Measurements from ENCODE around the gene ZNF26.

Gene ZNF26

DNA sequence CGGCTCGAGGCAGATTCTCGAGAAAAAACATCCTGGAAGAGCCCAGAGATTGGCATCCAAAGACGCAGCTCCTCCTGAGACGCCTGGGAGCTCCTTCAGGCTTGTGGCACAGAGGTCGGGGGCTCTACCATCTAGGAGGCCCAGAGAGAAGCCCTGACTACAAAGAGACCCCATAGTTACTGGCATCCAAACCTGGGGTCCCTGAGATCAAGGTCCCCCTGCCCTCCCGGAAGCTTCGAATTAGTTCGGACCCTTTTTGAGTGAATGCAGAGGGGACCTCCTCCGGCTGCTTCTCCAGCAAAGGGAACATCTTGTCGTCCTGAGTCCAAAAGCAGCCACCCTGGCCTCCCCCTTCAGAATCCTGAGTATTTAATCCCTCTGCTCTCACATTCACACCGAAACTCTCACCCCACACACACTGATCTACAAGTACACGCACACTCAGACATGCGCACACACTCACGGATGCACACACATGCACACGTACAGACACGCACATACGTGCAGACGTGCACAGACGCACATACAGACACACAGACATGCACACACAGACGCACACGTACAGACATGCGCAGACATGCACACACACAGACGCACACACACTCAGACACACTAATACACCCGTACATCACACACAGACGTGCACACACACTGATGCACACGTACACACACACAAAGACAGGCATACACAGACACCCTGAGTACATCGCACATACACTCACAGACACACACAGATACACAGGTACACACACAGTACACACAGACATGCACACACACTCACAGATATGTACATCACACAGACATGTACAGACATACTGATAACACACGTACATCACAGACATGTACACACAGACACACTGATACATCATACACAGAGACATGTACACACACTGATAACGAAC is 36.0 kb upstream of the ZNF26 start:
- no peak overlapping the region for H3K27ac ChIP-seq (ENCODE audit: low read depth, low read length)
- no peak overlapping the region for H3K9ac ChIP-seq (ENCODE audit: low read length)
- peaks cover 86% of the 10 kb centered on the region for H3K9me3 ChIP-seq (ENCODE audit: control insufficient read depth, insufficient read depth, low read depth, low read length)
- H3K27me3 ChIP-seq (ENCODE audit: control insufficient read depth, insufficient read depth, low read length), result no peaks in the 10 kb centered on the region
- no peaks in the 10 kb centered on the region for H3K4me1 ChIP-seq (ENCODE audit: control insufficient read depth, insufficient read depth, low read length)
- H3K36me3 ChIP-seq (ENCODE audit: control insufficient read depth, insufficient read depth, low read length), result peaks cover 27% of the 10 kb centered on the region
- H3K4me3 ChIP-seq (ENCODE audit: low read depth, low read length), result peak overlapping the region; percentile 1; the same call in 1 of the 2 replicates

DNA sequence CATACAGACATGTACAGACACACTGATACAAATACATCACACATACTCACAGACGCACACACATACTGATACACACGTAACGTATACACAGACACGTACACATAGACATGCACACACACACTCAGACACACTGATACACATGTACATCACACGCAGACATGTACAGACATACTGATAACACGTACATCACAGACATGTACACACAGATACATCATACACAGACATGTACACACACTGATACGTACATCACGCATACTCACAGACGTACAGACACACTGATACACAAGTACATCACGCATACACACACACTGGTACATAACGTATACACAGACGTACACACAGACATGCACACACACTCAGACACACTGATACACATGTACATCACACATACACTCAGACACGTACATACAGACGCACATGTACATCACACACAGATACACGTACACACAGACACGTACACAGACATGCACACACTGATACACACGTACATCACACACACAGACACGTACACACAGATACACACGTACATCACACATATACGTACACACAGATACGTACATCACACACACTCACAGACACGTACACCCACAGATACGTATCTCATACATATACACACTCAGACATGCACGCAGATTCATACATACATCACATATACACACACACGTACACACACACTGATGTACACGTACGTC is 35.2 kb upstream of the ZNF26 start:
- Histone ChIP-seq H3K9ac (ENCODE audit: low read length) (no peak overlapping the region), H3K4me3 (ENCODE audit: low read depth, low read length) (peak overlapping the region; percentile 1; the same call in 1 of the 2 replicates), H3K27me3 (ENCODE audit: control insufficient read depth, insufficient read depth, low read length) (no peaks in the 10 kb centered on the region), H3K9me3 (ENCODE audit: control insufficient read depth, insufficient read depth, low read depth, low read length) (peaks cover 78% of the 10 kb centered on the region), H3K4me1 (ENCODE audit: control insufficient read depth, insufficient read depth, low read length) (no peaks in the 10 kb centered on the region), H3K36me3 (ENCODE audit: control insufficient read depth, insufficient read depth, low read length) (peaks cover 20% of the 10 kb centered on the region), H3K27ac (ENCODE audit: low read depth, low read length) (no peak overlapping the region)

DNA sequence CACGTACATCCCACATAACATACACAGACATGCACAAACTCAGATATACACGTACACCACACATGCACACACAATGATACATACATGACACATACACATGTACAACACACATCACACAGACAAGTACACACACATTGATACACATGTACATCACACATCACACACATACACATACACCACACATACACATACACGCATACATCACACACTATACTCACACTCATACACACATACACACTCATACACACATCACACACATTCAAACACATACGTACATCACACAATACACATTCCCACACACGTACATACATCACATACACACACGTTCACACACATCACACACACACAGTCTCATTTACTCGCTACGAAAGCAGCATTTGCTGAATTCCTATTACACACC is 34.5 kb upstream of the ZNF26 start:
- Histone ChIP-seq H3K4me3 (ENCODE audit: low read depth, low read length) (0 out of 2 replicates have a peak overlapping the region, but pooled peaks have one; percentile 1), H3K27me3 (ENCODE audit: control insufficient read depth, insufficient read depth, low read length) (no peaks in the 10 kb centered on the region), H3K9ac (ENCODE audit: low read length) (no peak overlapping the region), H3K36me3 (ENCODE audit: control insufficient read depth, insufficient read depth, low read length) (peaks cover 17% of the 10 kb centered on the region), H3K27ac (ENCODE audit: low read depth, low read length) (no peak overlapping the region), H3K4me1 (ENCODE audit: control insufficient read depth, insufficient read depth, low read length) (no peaks in the 10 kb centered on the region), H3K9me3 (ENCODE audit: control insufficient read depth, insufficient read depth, low read depth, low read length) (peaks cover 75% of the 10 kb centered on the region)

DNA sequence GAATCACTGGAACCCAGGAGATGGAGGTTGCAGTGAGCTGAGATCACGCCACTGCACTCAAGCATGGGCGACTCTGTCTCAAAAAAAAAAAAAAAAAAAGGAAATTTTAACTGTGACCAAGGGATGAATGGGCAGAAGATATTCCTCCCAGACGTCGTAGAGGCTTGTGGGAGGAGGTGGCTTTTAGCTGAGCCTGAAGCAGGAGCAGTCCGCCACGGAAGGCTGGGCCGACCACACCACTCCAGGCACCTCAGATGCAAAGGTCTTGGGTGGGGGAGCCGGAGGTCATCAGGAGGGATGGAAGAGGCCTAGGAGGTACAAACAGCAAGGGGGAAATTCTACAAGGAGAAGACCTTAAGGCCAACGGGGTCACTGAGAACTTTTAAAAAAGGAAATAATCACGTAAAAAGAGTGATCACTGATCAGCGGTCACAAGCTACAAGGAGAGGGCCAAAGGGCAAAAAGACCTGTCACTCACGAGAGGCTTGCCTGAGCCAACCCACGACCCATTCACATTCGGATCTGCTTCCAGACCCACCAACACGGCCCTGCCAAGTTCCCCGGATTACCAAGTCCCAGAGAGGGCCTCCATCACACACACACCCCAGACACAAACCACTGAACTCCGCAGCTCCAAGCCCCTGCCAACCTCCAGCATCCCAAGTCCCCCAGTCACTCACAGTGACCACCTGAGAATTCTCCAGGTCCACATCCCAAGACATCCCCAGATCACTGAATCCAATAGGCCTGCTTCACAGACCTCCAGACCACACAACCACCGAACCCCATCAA is 33.6 kb upstream of the ZNF26 start:
- Histone ChIP-seq H3K4me3 (ENCODE audit: low read depth, low read length) (no peak overlapping the region), H3K9me3 (ENCODE audit: control insufficient read depth, insufficient read depth, low read depth, low read length) (peaks cover 75% of the 10 kb centered on the region), H3K27ac (ENCODE audit: low read depth, low read length) (no peak overlapping the region), H3K27me3 (ENCODE audit: control insufficient read depth, insufficient read depth, low read length) (no peaks in the 10 kb centered on the region), H3K36me3 (ENCODE audit: control insufficient read depth, insufficient read depth, low read length) (peaks cover 17% of the 10 kb centered on the region), H3K4me1 (ENCODE audit: control insufficient read depth, insufficient read depth, low read length) (no peaks in the 10 kb centered on the region), H3K9ac (ENCODE audit: low read length) (no peak overlapping the region)

DNA sequence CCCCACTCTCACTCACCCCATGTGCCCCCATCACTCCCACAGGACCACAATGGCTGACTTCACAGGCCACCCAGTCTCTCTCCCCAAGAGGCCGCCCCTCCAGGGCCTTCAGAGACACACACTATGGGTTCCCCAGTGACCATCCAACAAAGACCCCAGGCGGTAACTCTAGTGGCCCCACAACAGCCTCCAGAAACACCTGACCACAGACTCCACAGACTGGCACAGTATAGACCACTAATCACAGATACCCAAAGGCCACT is 33.1 kb upstream of the ZNF26 start:
- Histone ChIP-seq H3K36me3 (ENCODE audit: control insufficient read depth, insufficient read depth, low read length) (peaks cover 13% of the 10 kb centered on the region), H3K9me3 (ENCODE audit: control insufficient read depth, insufficient read depth, low read depth, low read length) (peaks cover 73% of the 10 kb centered on the region), H3K27me3 (ENCODE audit: control insufficient read depth, insufficient read depth, low read length) (no peaks in the 10 kb centered on the region), H3K4me1 (ENCODE audit: control insufficient read depth, insufficient read depth, low read length) (no peaks in the 10 kb centered on the region), H3K27ac (ENCODE audit: low read depth, low read length) (no peak overlapping the region), H3K4me3 (ENCODE audit: low read depth, low read length) (no peak overlapping the region), H3K9ac (ENCODE audit: low read length) (no peak overlapping the region)

DNA sequence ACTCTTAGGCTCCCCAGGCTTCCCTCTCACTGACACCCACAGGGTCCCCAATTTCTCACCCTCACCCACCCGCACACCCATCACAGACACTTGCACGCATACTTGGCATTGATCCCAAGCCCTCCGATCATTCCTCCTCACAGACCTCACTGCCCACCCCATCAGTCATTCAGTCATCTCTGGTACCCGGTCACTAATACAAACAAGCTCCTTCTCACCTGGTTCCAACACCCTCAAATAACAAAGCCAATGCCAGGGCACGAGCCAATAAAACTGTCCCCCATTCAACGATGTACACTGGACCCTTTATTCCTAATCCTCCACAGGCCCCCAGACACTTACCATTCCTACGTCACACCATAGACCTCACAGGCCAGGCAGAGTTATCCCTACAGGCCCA is 32.4 kb upstream of the ZNF26 start:
- Histone ChIP-seq H3K4me3 (ENCODE audit: low read depth, low read length) (0 out of 2 replicates have a peak overlapping the region, but pooled peaks have one; percentile 5), H3K9me3 (ENCODE audit: control insufficient read depth, insufficient read depth, low read depth, low read length) (peaks cover 69% of the 10 kb centered on the region), H3K9ac (ENCODE audit: low read length) (no peak overlapping the region), H3K27ac (ENCODE audit: low read depth, low read length) (no peak overlapping the region), H3K4me1 (ENCODE audit: control insufficient read depth, insufficient read depth, low read length) (no peaks in the 10 kb centered on the region), H3K27me3 (ENCODE audit: control insufficient read depth, insufficient read depth, low read length) (no peaks in the 10 kb centered on the region), H3K36me3 (ENCODE audit: control insufficient read depth, insufficient read depth, low read length) (peaks cover 10% of the 10 kb centered on the region)

DNA sequence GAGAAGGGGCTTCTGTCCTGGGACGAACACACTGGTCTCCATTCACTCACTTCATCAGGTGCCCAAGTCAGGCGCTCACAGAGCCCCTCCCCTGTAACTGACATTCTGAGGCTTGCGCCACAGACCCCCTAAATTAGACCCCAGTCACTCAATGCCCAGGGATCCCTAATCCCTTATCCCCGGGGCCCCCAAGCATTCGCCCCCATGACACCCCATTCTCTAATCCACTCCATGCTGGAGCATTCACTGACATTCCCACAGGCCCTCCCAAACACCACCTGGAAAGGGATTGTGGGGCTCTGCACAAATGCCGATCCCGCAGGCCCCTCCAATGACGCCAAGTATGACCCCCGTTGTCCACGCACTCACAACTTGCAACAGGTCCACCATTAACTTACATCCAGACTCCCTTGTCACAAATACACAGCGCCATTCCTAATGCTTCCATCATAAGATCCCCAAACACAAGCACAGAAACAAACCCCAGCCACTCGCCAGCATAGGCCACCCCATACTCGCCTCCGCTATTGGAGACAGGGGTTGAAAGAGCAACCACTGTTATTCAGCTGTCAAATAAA is 31.6 kb upstream of the ZNF26 start:
- H3K9me3 ChIP-seq (ENCODE audit: control insufficient read depth, insufficient read depth, low read depth, low read length), result peaks cover 64% of the 10 kb centered on the region
- peaks cover 10% of the 10 kb centered on the region for H3K36me3 ChIP-seq (ENCODE audit: control insufficient read depth, insufficient read depth, low read length)
- H3K27me3 ChIP-seq (ENCODE audit: control insufficient read depth, insufficient read depth, low read length), result no peaks in the 10 kb centered on the region
- no peak overlapping the region for H3K9ac ChIP-seq (ENCODE audit: low read length)
- no peak overlapping the region for H3K27ac ChIP-seq (ENCODE audit: low read depth, low read length)
- H3K4me1 ChIP-seq (ENCODE audit: control insufficient read depth, insufficient read depth, low read length), result no peaks in the 10 kb centered on the region
- H3K4me3 ChIP-seq (ENCODE audit: low read depth, low read length), result peak overlapping the region; percentile 59

DNA sequence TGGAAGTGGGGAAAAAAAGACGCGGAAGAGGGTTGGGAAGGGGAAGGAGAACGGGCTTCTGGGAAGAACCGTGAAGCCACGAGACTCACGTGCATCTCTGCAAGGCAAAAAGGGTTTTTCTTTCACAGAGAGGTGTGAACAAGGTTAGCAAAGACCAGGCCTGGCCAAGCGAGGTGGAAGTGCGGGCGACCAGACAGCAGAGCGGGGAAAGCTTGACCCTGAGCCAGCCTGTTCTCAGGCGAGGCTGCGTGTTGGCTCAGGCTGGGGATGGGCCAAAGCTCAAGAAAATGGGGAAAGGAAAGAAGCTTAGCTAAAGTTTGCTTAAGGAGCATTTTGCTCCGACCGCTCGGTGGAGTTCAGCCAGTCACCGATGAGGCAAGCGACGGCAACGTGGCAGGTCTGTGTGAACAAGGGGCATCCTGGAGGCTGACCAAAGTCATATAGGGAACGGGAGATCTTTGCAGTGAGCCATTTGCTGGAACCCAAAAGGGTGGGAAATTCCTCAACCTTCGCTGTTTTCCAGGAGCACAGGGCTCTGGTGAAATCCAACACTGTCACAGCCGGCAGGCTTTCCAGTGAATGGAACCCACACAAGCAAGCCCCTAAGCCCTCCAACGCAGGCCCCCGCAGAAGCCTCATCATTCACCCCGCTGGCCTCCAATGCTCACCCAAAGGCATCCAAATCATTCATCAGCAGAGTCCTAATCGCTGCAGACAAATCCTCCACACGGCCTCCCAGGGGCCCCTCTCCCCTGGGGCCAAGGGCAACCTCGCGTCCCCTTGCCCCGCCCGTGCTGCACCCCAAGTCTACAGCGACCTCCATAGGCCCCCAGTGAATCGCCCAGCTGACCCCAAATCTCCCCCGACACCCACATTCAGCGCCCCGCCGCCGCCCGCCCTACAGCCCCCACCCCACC is 30.8 kb upstream of the ZNF26 start:
- no peak overlapping the region for H3K27ac ChIP-seq (ENCODE audit: low read depth, low read length)
- peaks cover 60% of the 10 kb centered on the region for H3K9me3 ChIP-seq (ENCODE audit: control insufficient read depth, insufficient read depth, low read depth, low read length)
- H3K27me3 ChIP-seq (ENCODE audit: control insufficient read depth, insufficient read depth, low read length), result no peaks in the 10 kb centered on the region
- H3K36me3 ChIP-seq (ENCODE audit: control insufficient read depth, insufficient read depth, low read length), result peaks cover 7% of the 10 kb centered on the region
- peak overlapping the region; percentile 59 for H3K4me3 ChIP-seq (ENCODE audit: low read depth, low read length)
- no peaks in the 10 kb centered on the region for H3K4me1 ChIP-seq (ENCODE audit: control insufficient read depth, insufficient read depth, low read length)
- H3K9ac ChIP-seq (ENCODE audit: low read length), result peak overlapping the region; percentile 64

DNA sequence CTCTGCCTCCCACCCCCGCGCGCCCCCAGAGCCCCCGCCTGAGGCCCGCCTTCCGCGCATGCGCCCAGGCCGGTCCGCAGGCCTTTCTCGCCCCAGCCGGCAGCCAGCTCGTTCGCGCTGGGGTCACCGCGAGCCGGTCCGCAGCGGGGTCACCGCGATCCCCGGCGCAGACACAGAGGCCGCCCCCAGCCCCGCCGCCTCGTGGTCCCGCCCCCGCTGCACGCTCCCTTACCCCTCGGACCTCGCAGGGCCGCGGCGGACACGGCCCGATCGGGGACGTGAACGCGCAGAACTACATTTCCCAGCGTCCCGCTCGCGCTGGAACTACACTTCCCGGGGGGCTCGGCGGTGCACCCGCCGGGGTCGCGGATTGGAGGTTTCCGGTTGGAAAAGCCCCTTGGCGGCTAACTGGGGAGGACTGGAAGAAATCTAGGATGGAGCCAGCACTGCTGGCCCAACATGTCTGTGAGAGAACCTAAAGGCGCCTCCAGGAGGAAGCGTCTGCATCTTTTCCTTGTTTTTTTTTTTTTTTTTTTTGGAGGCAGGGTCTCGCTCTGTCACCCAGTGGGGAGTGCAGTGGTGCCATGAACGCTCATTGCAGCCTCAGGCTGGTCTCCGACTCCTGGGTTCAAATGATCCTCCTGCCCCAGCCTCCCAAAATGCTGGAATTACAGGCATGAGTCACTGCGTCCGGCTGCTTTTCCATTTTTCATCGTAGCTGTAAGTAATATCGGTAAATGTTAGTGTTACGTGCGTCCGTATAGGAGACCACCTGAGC is 30.0 kb upstream of the ZNF26 start, which contains the start of gene ZNF605:
TSS of gene ZNF605 (minus strand) at position 296 of the 778 bp plus-strand sequence. CDS start 10,671 bp downstream, outside the sequence.
- Histone ChIP-seq H3K4me3 (ENCODE audit: low read depth, low read length) (peak within 1 kb of the TSS; percentile 59), H3K9me3 (ENCODE audit: control insufficient read depth, insufficient read depth, low read depth, low read length) (peaks cover 58% of the 10 kb centered on the region), H3K27ac (ENCODE audit: low read depth, low read length) (no peak within 1 kb of the TSS), H3K4me1 (ENCODE audit: control insufficient read depth, insufficient read depth, low read length) (no peaks in the 10 kb centered on the region), H3K27me3 (ENCODE audit: control insufficient read depth, insufficient read depth, low read length) (no peaks in the 10 kb centered on the region), H3K9ac (ENCODE audit: low read length) (peak within 1 kb of the TSS; percentile 64), H3K36me3 (ENCODE audit: control insufficient read depth, insufficient read depth, low read length) (no peaks in the 10 kb centered on the region)
